Measurements from ENCODE around the gene TEKT1.

TEKT1 gene

GRCh38 chr17:6862122-6862521 lies 30.6 kb upstream of the TEKT1 start:
- Histone ChIP-seq H3K27ac (replicated peaks) (no peak overlapping the region), H3K4me3 (replicated peaks; ENCODE audit: insufficient read depth, low read length) (no peak overlapping the region), H3K27me3 (ENCODE audit: insufficient read depth, poor library complexity, severe bottlenecking) (no peaks in the 10 kb centered on the region)
- TF ChIP-seq GABPA (IDR thresholded peaks at IDR 0.05; ENCODE audit: low read depth) (no peak), POLR2AphosphoS5 (IDR thresholded peaks at IDR 0.05; ENCODE audit: low read depth) (no peak), SPI1 (IDR thresholded peaks at IDR 0.05; ENCODE audit: borderline replicate concordance, low read depth) (no peak), CTCF (IDR thresholded peaks at IDR 0.05; ENCODE audit: insufficient read depth, low read length) (no peak), REST (IDR thresholded peaks at IDR 0.05; ENCODE audit: insufficient replicate concordance, low read depth) (no peak)
- DNase-seq (ENCODE audit: low read depth in 1 of 2, low spot score in 1 of 2), result no peak

GRCh38 chr17:6857904-6858303 lies 26.4 kb upstream of the TEKT1 start:
- Histone ChIP-seq H3K27me3 (ENCODE audit: insufficient read depth, poor library complexity, severe bottlenecking) (no peaks in the 10 kb centered on the region), H3K27ac (replicated peaks) (no peak overlapping the region), H3K4me3 (replicated peaks; ENCODE audit: insufficient read depth, low read length) (no peak overlapping the region)
- DNase-seq (ENCODE audit: low read depth in 1 of 2, low spot score in 1 of 2), result no peak
- TF ChIP-seq CTCF (IDR thresholded peaks at IDR 0.05; ENCODE audit: insufficient read depth, low read length), result no peak
- no peak for TF ChIP-seq POLR2AphosphoS5 (IDR thresholded peaks at IDR 0.05; ENCODE audit: low read depth)
- TF ChIP-seq REST (IDR thresholded peaks at IDR 0.05; ENCODE audit: insufficient replicate concordance, low read depth), result no peak
- TF ChIP-seq SPI1 (IDR thresholded peaks at IDR 0.05; ENCODE audit: borderline replicate concordance, low read depth), result no peak
- no peak for TF ChIP-seq GABPA (IDR thresholded peaks at IDR 0.05; ENCODE audit: low read depth)

GRCh38 chr17:6857336-6857735 lies 25.8 kb upstream of the TEKT1 start:
- Histone ChIP-seq H3K27me3 (ENCODE audit: insufficient read depth, poor library complexity, severe bottlenecking) (no peaks in the 10 kb centered on the region), H3K4me3 (replicated peaks; ENCODE audit: insufficient read depth, low read length) (no peak overlapping the region), H3K27ac (replicated peaks) (no peak overlapping the region)
- TF ChIP-seq SPI1 (IDR thresholded peaks at IDR 0.05; ENCODE audit: borderline replicate concordance, low read depth) (no peak), POLR2AphosphoS5 (IDR thresholded peaks at IDR 0.05; ENCODE audit: low read depth) (no peak), GABPA (IDR thresholded peaks at IDR 0.05; ENCODE audit: low read depth) (no peak), CTCF (IDR thresholded peaks at IDR 0.05; ENCODE audit: insufficient read depth, low read length) (no peak), REST (IDR thresholded peaks at IDR 0.05; ENCODE audit: insufficient replicate concordance, low read depth) (no peak)
- no peak for DNase-seq (ENCODE audit: low read depth in 1 of 2, low spot score in 1 of 2)

Data from HL-60 (cell line).